A549 (cell line): Measurements from ENCODE around the gene HLA-DOA. TPM values are rescaled to one million over a fixed set of nuclear protein-coding genes. Genes with fewer than 3 reads are reported as not detected.
A peak's percentile ranks its signal among the peaks of the same experiment; 100 is the strongest.

Experiments used
- ATAC-seq, 2 experiments: fragments of 200-7000 bp in 1 of 2; fragments of >200 bp in 1 of 2; cut with Nextera tagmentation in 1 of 2; cut with Tn5 transposase in 1 of 2; 3 replicates each; pipeline versions ENCODE4 v1.8.0 to v1.9.1; 2018 to 2020; ENCODE audit warnings: mild to moderate bottlenecking in 1 of 2, moderate library complexity in 1 of 2
- CTCF ChIA-PET: fragments of 300-600 bp; sonication (Branson Sonifier 250); formaldehyde crosslinking; extraction: SDS; loops from one replicate; lab custom pipeline; 2021; ENCODE audit warnings: antibody characterized with exemption, inconsistent platforms; lab: Yijun Ruan, JAX
- POLR2A ChIA-PET: fragments of 350-600 bp; formaldehyde crosslinking; extraction: SDS; loops from one replicate; lab custom pipeline; 2021; ENCODE audit warnings: antibody characterized with exemption, inconsistent platforms; lab: Yijun Ruan, JAX
- DNase-seq, 2 experiments: peaks; one replicate each; pipeline versions ENCODE4 v3.0.0 to v3.0.0-alpha.2; 2011 to 2016; ENCODE audit warnings: low read depth in 1 of 2, low spot score in 1 of 2
- FAIRE-seq: peaks from 2 replicates; lab custom pipeline; 2011; peaks lifted over from hg19 to GRCh38; lab: Jason Lieb, UNC
- H3K27ac ChIP-seq, 2 experiments: fragments of >200 bp; sonication (Bioruptor Twin); formaldehyde crosslinking; 3 replicates each; pipeline ENCODE4 v1.5.1; 2016 to 2017
- H3K4me1 ChIP-seq: fragments of >200 bp; sonication (Bioruptor Twin); formaldehyde crosslinking; 3 replicates; pipeline ENCODE4 v1.6.1; 2016
- H3K4me2 ChIP-seq: fragments of >200 bp; sonication (Bioruptor Twin); formaldehyde crosslinking; 3 replicates; pipeline ENCODE4 v1.6.1; 2016
- H3K4me3 ChIP-seq: fragments of >200 bp; sonication (Bioruptor Twin); formaldehyde crosslinking; 3 replicates; pipeline ENCODE4 v1.5.1; 2016
- H3K9me3 ChIP-seq: fragments of >200 bp; sonication (Bioruptor Twin); formaldehyde crosslinking; 3 replicates; pipeline ENCODE4 v1.6.1; 2016
- ATOH8 ChIP-seq: fragments of 250-450 bp; sonication (Bioruptor Pico); IDR thresholded peaks from 2 replicates; pipeline ENCODE4 v1.5.0; 2020; ENCODE audit warnings: low read depth, mild to moderate bottlenecking, moderate library complexity
- BCL3 ChIP-seq: fragments of >200 bp; sonication (Bioruptor Twin); formaldehyde crosslinking; IDR thresholded peaks from 3 replicates; pipeline ENCODE4 v1.6.1; 2016
- CBX2 ChIP-seq: fragments of 200-600 bp; sonication (generic); IDR thresholded peaks from 2 replicates; pipeline ENCODE4 v1.6.1; 2016; ENCODE audit warnings: low read depth, mild to moderate bottlenecking, borderline replicate concordance
- CBX8 ChIP-seq: fragments of 200-600 bp; sonication (generic); IDR thresholded peaks from 2 replicates; pipeline ENCODE4 v1.6.1; 2016
- CEBPB ChIP-seq, 2 experiments: fragments of >200 bp in 1 of 2; sonication (Bioruptor Twin) in 1 of 2; formaldehyde crosslinking in 1 of 2; IDR thresholded peaks; 2 replicates each; pipeline ENCODE4 v1.6.1; 2012 to 2016
- CHD2 ChIP-seq: fragments of 150-350 bp; IDR thresholded peaks from 2 replicates; pipeline ENCODE4 v1.6.1; 2014; ENCODE audit warnings: low read length; ENCODE audit not compliant: partially characterized antibody
- CHD4 ChIP-seq: fragments of 200-600 bp; sonication (generic); IDR thresholded peaks from 2 replicates; pipeline ENCODE4 v1.6.1; 2016; ENCODE audit warnings: antibody characterized with exemption, mild to moderate bottlenecking, borderline replicate concordance
- EP300 ChIP-seq, 2 experiments: fragments of >200 bp; sonication (Bioruptor Twin); formaldehyde crosslinking; IDR thresholded peaks; 2 replicates in 1 of 2; 3 replicates in 1 of 2; pipeline ENCODE4 v1.6.1; 2016 to 2017
- ESRRA ChIP-seq: fragments of 150-350 bp; IDR thresholded peaks from 2 replicates; pipeline ENCODE4 v1.6.1; 2014; ENCODE audit warnings: mild to moderate bottlenecking, low read length, borderline replicate concordance
- HDAC2 ChIP-seq: fragments of 200-600 bp; sonication (generic); IDR thresholded peaks from 2 replicates; pipeline ENCODE4 v1.6.1; 2016
- HES2 ChIP-seq: fragments of >200 bp; sonication (Bioruptor Twin); formaldehyde crosslinking; IDR thresholded peaks from 2 replicates; pipeline ENCODE4 v1.6.1; 2016
- HEYL ChIP-seq: fragments of 250-450 bp; sonication (Bioruptor Pico); IDR thresholded peaks from 2 replicates; pipeline ENCODE4 v1.8.0; 2021; ENCODE audit warnings: mild to moderate bottlenecking, moderate library complexity
- HMGXB4 ChIP-seq: fragments of 250-450 bp; sonication (Bioruptor Pico); IDR thresholded peaks from 2 replicates; pipeline ENCODE4 v1.5.0; 2021; ENCODE audit warnings: mild to moderate bottlenecking, moderate library complexity, borderline replicate concordance
- HOXA7 ChIP-seq: fragments of 250-450 bp; sonication (Bioruptor Pico); IDR thresholded peaks from 2 replicates; pipeline ENCODE4 v1.5.0; 2020; ENCODE audit warnings: mild to moderate bottlenecking, moderate library complexity
- HOXB13 ChIP-seq: fragments of 250-450 bp; sonication (Bioruptor Pico); IDR thresholded peaks from 2 replicates; pipeline ENCODE4 v1.5.0; 2020; ENCODE audit warnings: low read depth, mild to moderate bottlenecking, moderate library complexity
- HOXB5 ChIP-seq: fragments of 250-450 bp; sonication (Bioruptor Pico); IDR thresholded peaks from 2 replicates; pipeline ENCODE4 v1.5.0; 2020; ENCODE audit warnings: mild to moderate bottlenecking, moderate library complexity
- JUN ChIP-seq, 2 experiments: fragments of >200 bp; sonication (Bioruptor Twin); formaldehyde crosslinking; IDR thresholded peaks; 2 replicates in 1 of 2; 3 replicates in 1 of 2; pipeline ENCODE4 v1.6.1; 2016 to 2017
- JUNB ChIP-seq: fragments of >200 bp; sonication (Bioruptor Twin); formaldehyde crosslinking; IDR thresholded peaks from 2 replicates; pipeline ENCODE4 v1.6.1; 2016
- MAZ ChIP-seq: fragments of 150-350 bp; IDR thresholded peaks from 2 replicates; pipeline ENCODE4 v1.6.1; 2014; ENCODE audit warnings: antibody characterized with exemption, low read depth, low read length, borderline replicate concordance
- MYC ChIP-seq: IDR thresholded peaks from 2 replicates; pipeline ENCODE4 v1.6.1; 2012; ENCODE audit warnings: mild to moderate bottlenecking, inconsistent platforms, low read length, improper control_type of control experiment, borderline replicate concordance
- NFE2L2 ChIP-seq: fragments of 150-350 bp; conservative IDR thresholded peaks from 2 replicates; pipeline ENCODE4 v1.6.1; 2014; ENCODE audit warnings: low read length
- NPAS2 ChIP-seq: fragments of 250-450 bp; sonication (Bioruptor Pico); IDR thresholded peaks from 2 replicates; pipeline ENCODE4 v1.8.0; 2022; ENCODE audit warnings: mild to moderate bottlenecking, moderate library complexity, borderline replicate concordance
- NR3C1 ChIP-seq: fragments of >200 bp; sonication (Bioruptor Twin); formaldehyde crosslinking; IDR thresholded peaks from 3 replicates; pipeline ENCODE4 v1.6.1; 2017
- POLR2A ChIP-seq: IDR thresholded peaks from 2 replicates; pipeline ENCODE4 v1.6.1; 2012; ENCODE audit warnings: mild to moderate bottlenecking, low read length
- RARB ChIP-seq: fragments of 250-450 bp; sonication (Bioruptor Pico); IDR thresholded peaks from 2 replicates; pipeline ENCODE4 v1.8.0; 2021; ENCODE audit warnings: mild to moderate bottlenecking, moderate library complexity
- RCOR1 ChIP-seq: fragments of 150-350 bp; IDR thresholded peaks from 2 replicates; pipeline ENCODE4 v1.6.1; 2014; ENCODE audit warnings: antibody characterized with exemption, low read length, low read depth
- RFX5 ChIP-seq: fragments of 450-650 bp; IDR thresholded peaks from 2 replicates; pipeline ENCODE4 v1.7.1; 2014; ENCODE audit warnings: antibody characterized with exemption, mild to moderate bottlenecking, moderate library complexity
- SMC3 ChIP-seq: fragments of >200 bp; sonication (Bioruptor Twin); formaldehyde crosslinking; IDR thresholded peaks from 3 replicates; pipeline ENCODE4 v1.6.1; 2018; ENCODE audit warnings: inconsistent platforms
- ZFP36 ChIP-seq: fragments of 450-650 bp; IDR thresholded peaks from 2 replicates; pipeline ENCODE4 v1.6.1; 2014; ENCODE audit warnings: borderline replicate concordance; ENCODE audit not compliant: partially characterized antibody
- ZSCAN20 ChIP-seq: fragments of 250-450 bp; sonication (Bioruptor Pico); IDR thresholded peaks from 2 replicates; pipeline ENCODE4 v1.8.0; 2022; ENCODE audit warnings: mild to moderate bottlenecking, moderate library complexity
- WGBS: methylation state at CpG from one replicate; pipeline ENCODE4 v1.1.6; 2017; ENCODE audit errors: missing lambda C conversion rate; 5-methylcytosine and 5-hydroxymethylcytosine counted together
- polyA plus RNA-seq, 4 experiments: library from polyadenylated mRNA; depleted of rRNA in 3 of 4; stranded (reverse); fragments of >200 nt; fragmentation: RNase III in 1 of 4; extraction: RNeasy Plus Mini Kit Qiagen cat#74134 plus additional on column Dnase treatment in 1 of 4; gene quantifications; 2 replicates in 3 of 4; 3 replicates in 1 of 4; pipeline ENCODE4 v1.2.3, GENCODE V29; 2011 to 2017
- TF ChIP-seq, protein P1 (sequence below): IDR thresholded peaks from 2 replicates; pipeline ENCODE4 v1.6.1; 2012
- TF ChIP-seq, protein P2 (sequence below): fragments of 450-650 bp; IDR thresholded peaks from 2 replicates; pipeline ENCODE4 v1.6.1; 2014; ENCODE audit warnings: antibody characterized with exemption

Gene HLA-DOA
- polyA plus RNA-seq, 2 of the 4 experiments (the other 2 are of a cell fraction), result 0.03 to 0.27 TPM

DNA sequence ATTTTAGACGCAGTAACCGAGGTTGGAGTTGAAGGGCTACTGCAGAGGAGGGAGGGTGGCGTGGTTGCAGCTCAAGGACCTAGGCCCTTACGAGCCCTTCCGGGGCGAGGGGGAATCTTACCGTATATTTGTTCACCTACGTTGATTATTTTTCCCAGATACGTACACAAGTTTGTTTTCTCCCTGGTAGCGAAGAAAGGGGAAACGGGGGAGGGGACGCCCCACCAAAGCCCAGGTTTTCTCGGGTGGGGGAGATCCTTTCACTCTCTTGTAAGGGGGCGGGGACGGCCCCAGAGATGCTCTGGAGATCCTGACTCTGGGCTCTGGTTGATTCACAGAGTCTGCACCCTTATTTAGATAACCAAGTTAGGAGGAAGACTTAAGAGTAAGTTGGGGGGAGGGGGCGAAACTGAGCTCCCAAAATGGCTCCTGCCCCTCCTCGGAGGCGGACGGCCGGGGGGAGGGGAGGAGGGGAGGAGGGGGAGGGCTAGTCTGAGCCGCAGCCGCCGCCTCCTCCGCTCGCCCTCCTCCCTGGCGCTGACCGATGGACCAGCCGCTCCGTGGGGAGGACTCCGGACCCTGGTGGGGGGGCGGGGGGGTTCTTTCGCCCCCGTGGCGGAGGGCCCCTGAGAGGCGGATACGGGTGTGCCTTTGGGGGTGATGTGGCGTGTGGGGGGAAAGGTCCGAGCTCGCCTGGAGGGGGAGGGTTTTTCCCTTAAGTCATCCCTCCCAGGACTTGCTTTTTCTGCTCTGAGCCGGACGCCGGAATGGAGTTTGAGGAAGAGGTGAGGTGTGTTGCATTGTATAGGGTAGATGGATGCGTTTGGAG is 38.8 kb downstream of the HLA-DOA start (continued):
- TF ChIP-seq HOXA7 (CRISPR knock-in tag), result 0 out of 2 replicates have a peak, but pooled peaks have one; percentile 12
- no peak for TF ChIP-seq SMC3
- TF ChIP-seq CHD4, result no peak

DNA sequence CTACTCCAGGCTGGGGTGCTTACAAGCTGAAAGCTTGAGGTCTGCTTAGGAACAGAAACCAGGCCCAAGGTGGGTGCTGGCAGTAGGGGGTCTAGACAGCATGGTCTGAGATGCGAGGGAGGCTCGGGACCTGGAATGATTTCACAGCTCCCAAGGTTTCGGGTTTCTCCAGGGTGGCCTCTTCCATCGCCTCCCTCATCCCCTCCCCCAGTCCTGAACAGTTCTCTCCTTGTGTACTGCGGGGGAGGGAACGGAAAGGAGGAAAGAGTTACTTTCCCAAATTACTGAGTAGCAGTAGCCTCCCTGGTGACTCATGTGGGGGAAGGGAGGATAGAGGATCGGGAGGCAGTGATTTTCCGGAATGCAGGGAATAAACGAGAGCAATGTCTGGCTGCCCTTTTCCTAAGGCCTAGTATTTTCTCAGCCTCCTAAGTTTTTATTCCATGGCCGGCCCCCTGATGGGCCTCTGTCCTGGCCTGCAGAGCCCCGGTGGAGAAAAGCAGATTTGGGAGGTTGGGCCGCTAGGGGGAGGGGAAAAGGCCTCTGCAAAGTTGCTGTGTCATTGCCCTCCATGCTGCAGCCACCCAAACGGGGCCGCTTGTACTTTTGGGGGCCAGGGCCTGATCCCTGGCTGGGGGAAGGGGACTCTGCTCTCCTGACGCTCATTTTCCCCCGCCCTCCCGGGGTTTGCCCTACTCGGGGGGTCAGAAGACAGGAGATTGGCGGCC is 39.5 kb downstream of the HLA-DOA start:
- WGBS, result 0% methylated on average over 14 of the region's 19 CpGs
- ChIA-PET POLR2A (interaction anchor here (0.6 to 5.0 kb wide), 6 partner anchors 12 to 275 kb away, joined by 3 to 127 read pairs (median 6); partner anchors contain the start of gene TAP2), CTCF (interaction anchor here (0.7 to 4.8 kb wide), 5 partner anchors 15 to 84 kb away, joined by 3 to 52 read pairs (median 3); no protein-coding TSS in a partner anchor)
- DNase-seq (peak; percentile 44 to 91), FAIRE-seq (no peak), ATAC-seq (peak; percentile 8 to 10)
- H3K4me2 ChIP-seq, result peak overlapping the region; percentile 95
- H3K27ac ChIP-seq, result peak overlapping the region; percentile 99 to 100
- peak overlapping the region; percentile 71 for H3K4me3 ChIP-seq
- H3K4me1 ChIP-seq, result peaks cover 17% of the 10 kb centered on the region
- no peaks in the 10 kb centered on the region for H3K9me3 ChIP-seq
- TF ChIP-seq HDAC2 (no peak), JUNB (0 out of 2 replicates have a peak, but pooled peaks have one; percentile 20), CBX8 (no peak), POLR2A (peak; percentile 17; the same call in 1 of the 2 replicates), HOXB5 (0 out of 2 replicates have a peak, but pooled peaks have one; percentile 54), HES2 (no peak), HOXB13 (peak; percentile 94; the same call in 1 of the 2 replicates), ZSCAN20 (no peak), CEBPB (IDR thresholded peaks at IDR 0.05) (no peak; a peak in 1 of 4 replicates), RCOR1 (no peak), ATOH8 (CRISPR knock-in tag) (peak; percentile 70; the same call in 1 of the 2 replicates), NFE2L2 (peak; percentile 87), RARB (CRISPR knock-in tag) (no peak), HEYL (CRISPR knock-in tag) (0 out of 2 replicates have a peak, but pooled peaks have one; percentile 50), SMC3 (no peak), NPAS2 (CRISPR knock-in tag) (no peak), ZFP36 (no peak), ESRRA (no peak), RFX5 (no peak), CHD2 (no peak), MYC (no peak; the same call in 1 of the 2 replicates), JUN (IDR thresholded peaks at IDR 0.05) (peak; percentile 55 to 79; a peak in 4 of 5 replicates), EP300 (IDR thresholded peaks at IDR 0.05) (peak in 1 of 2 experiments; percentile 49; a peak in 2 of 5 replicates), BCL3 (no peak), HMGXB4 (no peak), MAZ (no peak), NR3C1 (no peak), CBX2 (no peak)
- TF ChIP-seq, protein P1, sequence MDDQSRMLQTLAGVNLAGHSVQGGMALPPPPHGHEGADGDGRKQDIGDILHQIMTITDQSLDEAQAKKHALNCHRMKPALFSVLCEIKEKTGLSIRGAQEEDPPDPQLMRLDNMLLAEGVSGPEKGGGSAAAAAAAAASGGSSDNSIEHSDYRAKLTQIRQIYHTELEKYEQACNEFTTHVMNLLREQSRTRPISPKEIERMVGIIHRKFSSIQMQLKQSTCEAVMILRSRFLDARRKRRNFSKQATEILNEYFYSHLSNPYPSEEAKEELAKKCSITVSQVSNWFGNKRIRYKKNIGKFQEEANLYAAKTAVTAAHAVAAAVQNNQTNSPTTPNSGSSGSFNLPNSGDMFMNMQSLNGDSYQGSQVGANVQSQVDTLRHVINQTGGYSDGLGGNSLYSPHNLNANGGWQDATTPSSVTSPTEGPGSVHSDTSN, result no peak; the same call in 1 of the 2 replicates
- TF ChIP-seq, protein P2, sequence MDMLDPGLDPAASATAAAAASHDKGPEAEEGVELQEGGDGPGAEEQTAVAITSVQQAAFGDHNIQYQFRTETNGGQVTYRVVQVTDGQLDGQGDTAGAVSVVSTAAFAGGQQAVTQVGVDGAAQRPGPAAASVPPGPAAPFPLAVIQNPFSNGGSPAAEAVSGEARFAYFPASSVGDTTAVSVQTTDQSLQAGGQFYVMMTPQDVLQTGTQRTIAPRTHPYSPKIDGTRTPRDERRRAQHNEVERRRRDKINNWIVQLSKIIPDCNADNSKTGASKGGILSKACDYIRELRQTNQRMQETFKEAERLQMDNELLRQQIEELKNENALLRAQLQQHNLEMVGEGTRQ, result no peak
